GDM1 (cell line): ENCODE results near the gene RHEB.

Source experiments
- DNase-seq: peaks from one replicate; lab custom pipeline; 2025; lab: John Stamatoyannopoulos, UW

The RHEB gene

GRCh38 chr7:151431768-151432311, 87.9 kb downstream of the RHEB start:
- DNase-seq: no peak

GRCh38 chr7:151431281-151431767, 88.4 kb downstream of the RHEB start:
- no peak for DNase-seq

- no peak for DNase-seq
These were observed 89.1 kb downstream of the RHEB start for GRCh38 chr7:151430391-151431205.

- DNase-seq: no peak
These were observed 89.9 kb downstream of the RHEB start for GRCh38 chr7:151429560-151430331.

GRCh38 chr7:151429237-151429559, 90.5 kb downstream of the RHEB start:
- DNase-seq: no peak

GRCh38 chr7:151428378-151429236, 91.1 kb downstream of the RHEB start:
- DNase-seq: no peak

GRCh38 chr7:151427705-151428377, 91.9 kb downstream of the RHEB start:
- no peak for DNase-seq

- no peak for DNase-seq
These were observed 92.6 kb downstream of the RHEB start for GRCh38 chr7:151426904-151427704.

- DNase-seq: no peak
These were observed 93.2 kb downstream of the RHEB start for GRCh38 chr7:151426441-151426903.

GRCh38 chr7:151425670-151426440, 93.8 kb downstream of the RHEB start:
- DNase-seq: no peak

GRCh38 chr7:151424799-151425198, 94.9 kb downstream of the RHEB start:
- no peak for DNase-seq

GRCh38 chr7:151423936-151424335, 95.8 kb downstream of the RHEB start:
- DNase-seq: no peak

- no peak for DNase-seq
These were observed 96.5 kb downstream of the RHEB start for GRCh38 chr7:151423226-151423625.

- DNase-seq: no peak
These were observed 97.5 kb downstream of the RHEB start for GRCh38 chr7:151422212-151422611.

- no peak for DNase-seq
These were observed 99.6 kb downstream of the RHEB start for GRCh38 chr7:151420144-151420543.

GRCh38 chr7:151416941-151417315, 102.8 kb downstream of the RHEB start:
- no peak for DNase-seq

GRCh38 chr7:151416112-151416940, 103.4 kb downstream of the RHEB start:
- DNase-seq: no peak
